PC-3 (cell line): ENCODE measurements around the gene PEA15. TPM values are rescaled to one million over a fixed set of nuclear protein-coding genes. Genes with fewer than 3 reads are reported as not detected.
A peak's percentile ranks its signal among the peaks of the same experiment; 100 is the strongest.

Experiments
- ATAC-seq: fragments of 200-7000 bp; cut with Tn5 transposase; 2 replicates; pipeline ENCODE4 v1.9.1; 2020; ENCODE audit warnings: mild to moderate bottlenecking, moderate library complexity
- BruUV-seq: library from RNA; stranded (reverse); fragments of 400-500 nt; replicated peaks from 2 replicates; lab custom pipeline; 2021; lab: Mats Ljungman, UMichigan
- CTCF ChIA-PET: fragments of 300-600 bp; sonication (Branson Sonifier 250); formaldehyde crosslinking; loops from one replicate; lab custom pipeline; 2022; ENCODE audit warnings: antibody characterized with exemption; lab: Charles Lee
- POLR2A ChIA-PET: fragments of 300-600 bp; sonication (Branson Sonifier 250); formaldehyde crosslinking; loops from one replicate; lab custom pipeline; 2022; ENCODE audit warnings: antibody characterized with exemption; ENCODE audit not compliant: unreplicated experiment; lab: Charles Lee
- DNase-seq: peaks from one replicate; pipeline ENCODE4 v3.0.0-alpha.2; 2015
- H2AFZ ChIP-seq: fragments of 300-600 bp; sonication (generic); 2 replicates; pipeline ENCODE4 v1.6.0; 2016; ENCODE audit warnings: antibody characterized with exemption, low read length
- H3F3A ChIP-seq: fragments of 300-600 bp; sonication (generic); one replicate; pipeline ENCODE4 v1.6.0; 2017; ENCODE audit warnings: antibody characterized with exemption, low read length, control low read depth, mild to moderate bottlenecking; ENCODE audit not compliant: unreplicated experiment
- H3K27ac ChIP-seq: fragments of 300-600 bp; sonication (generic); 2 replicates; pipeline ENCODE4 v1.5.1; 2016; ENCODE audit warnings: mild to moderate bottlenecking, low read length
- H3K27me3 ChIP-seq: fragments of 300-600 bp; sonication (generic); 2 replicates; pipeline ENCODE4 v1.6.1; 2016; ENCODE audit warnings: low read length, mixed read lengths
- H3K36me3 ChIP-seq: fragments of 300-600 bp; sonication (generic); 2 replicates; pipeline ENCODE4 v1.6.1; 2016; ENCODE audit warnings: low read depth, mixed run types, low read length, mixed read lengths
- H3K4me1 ChIP-seq: fragments of 300-600 bp; sonication (generic); 2 replicates; pipeline ENCODE4 v1.5.1; 2016; ENCODE audit warnings: low read length; ENCODE audit not compliant: insufficient read depth
- H3K4me2 ChIP-seq: fragments of 300-600 bp; sonication (generic); 2 replicates; pipeline ENCODE4 v1.6.0; 2016; ENCODE audit warnings: low read length
- H3K4me3 ChIP-seq: fragments of 300-600 bp; sonication (generic); 2 replicates; pipeline ENCODE4 v1.5.1; 2016; ENCODE audit warnings: mild to moderate bottlenecking, low read length, mixed read lengths
- H3K79me2 ChIP-seq: fragments of 300-600 bp; sonication (generic); 2 replicates; pipeline ENCODE4 v1.6.1; 2017; ENCODE audit warnings: low read length, mixed read lengths
- H3K9ac ChIP-seq: fragments of 300-600 bp; sonication (generic); 2 replicates; pipeline ENCODE4 v1.6.0; 2016; ENCODE audit warnings: mild to moderate bottlenecking, low read length
- H3K9me2 ChIP-seq: fragments of 300-600 bp; sonication (generic); replicated peaks from 2 replicates; pipeline ENCODE4 v1.6.1; 2016; ENCODE audit warnings: mixed run types, low read length, mixed read lengths
- H3K9me3 ChIP-seq: fragments of 300-600 bp; sonication (generic); 2 replicates; pipeline ENCODE4 v1.6.1; 2016; ENCODE audit warnings: low read length, mixed read lengths
- H4K20me1 ChIP-seq: fragments of 300-600 bp; sonication (generic); 2 replicates; pipeline ENCODE4 v1.6.1; 2016; ENCODE audit warnings: low read length, mixed read lengths
- CTCF ChIP-seq: fragments of 300-600 bp; sonication (generic); conservative IDR thresholded peaks from 2 replicates; pipeline ENCODE4 v1.5.1; 2017; ENCODE audit warnings: antibody characterized with exemption, low read depth, mild to moderate bottlenecking, low read length
- EZH2 ChIP-seq: fragments of 300-600 bp; sonication (generic); IDR thresholded peaks from one replicate; pipeline ENCODE4 v1.6.1; 2017; ENCODE audit warnings: antibody characterized with exemption, mild to moderate bottlenecking, low read length; ENCODE audit not compliant: unreplicated experiment
- EZH2phosphoT487 ChIP-seq: fragments of 300-600 bp; sonication (generic); IDR thresholded peaks from 2 replicates; pipeline ENCODE4 v1.6.1; 2018; ENCODE audit warnings: mild to moderate bottlenecking, antibody characterized with exemption, low read length, borderline replicate concordance
- intact Hi-C: fragments of 100-400 bp; cut with micrococcal nuclease; formaldehyde crosslinking; loops from 2 replicates; pipeline ENCODE4 v1.9.0; 2023
- total RNA-seq: library from RNA; depleted of rRNA; stranded (reverse); fragments of >200 nt; gene quantifications from 2 replicates; pipeline ENCODE4 v1.2.3, GENCODE V29; 2014

The PEA15 gene
- total RNA-seq, 1 experiment from 2014 or later, result 90.3 TPM

- no peak overlapping the region for H3K27ac ChIP-seq
- no peak for ATAC-seq
- H3K36me3 ChIP-seq, result no peaks in the 10 kb centered on the region
- no peaks in the 10 kb centered on the region for H3K9me3 ChIP-seq
- H4K20me1 ChIP-seq, result no peaks in the 10 kb centered on the region
- no peak overlapping the region for H3K4me3 ChIP-seq
- no peaks in the 10 kb centered on the region for H3K9me2 ChIP-seq
- no peaks in the 10 kb centered on the region for H3K27me3 ChIP-seq
- H3K79me2 ChIP-seq, result no peaks in the 10 kb centered on the region
- TF ChIP-seq EZH2 (no peak), EZH2phosphoT487 (no peak), CTCF (no peak)
- no peaks in the 10 kb centered on the region for H3F3A ChIP-seq
- POLR2A ChIA-PET, result no interaction called here
- peaks cover 11% of the 10 kb centered on the region for H3K4me1 ChIP-seq
- intact Hi-C loops, result no loop called here
- H3K9ac ChIP-seq, result no peak overlapping the region
- H2AFZ ChIP-seq, result no peak overlapping the region
- BruUV-seq, result no TSS peak
- DNase-seq, result peak; percentile 27
- CTCF ChIA-PET, result no interaction called here
- H3K4me2 ChIP-seq, result no peak overlapping the region
These were observed 33.8 kb upstream of the PEA15 start for GRCh38 chr1:160171354-160171753.

GRCh38 chr1:160171980-160172379 is 33.2 kb upstream of the PEA15 start:
- no peaks in the 10 kb centered on the region for H4K20me1 ChIP-seq
- H3F3A ChIP-seq, result no peaks in the 10 kb centered on the region
- no TSS peak for BruUV-seq
- H3K27ac ChIP-seq, result no peak overlapping the region
- H3K9ac ChIP-seq, result no peak overlapping the region
- POLR2A ChIA-PET, result no interaction called here
- CTCF ChIA-PET, result no interaction called here
- peaks cover 7% of the 10 kb centered on the region for H3K4me1 ChIP-seq
- no peak overlapping the region for H3K4me2 ChIP-seq
- TF ChIP-seq EZH2 (no peak), EZH2phosphoT487 (no peak), CTCF (no peak)
- H3K36me3 ChIP-seq, result no peaks in the 10 kb centered on the region
- no peaks in the 10 kb centered on the region for H3K79me2 ChIP-seq
- intact Hi-C loops, result no loop called here
- DNase-seq (no peak), ATAC-seq (no peak)
- no peaks in the 10 kb centered on the region for H3K9me2 ChIP-seq
- no peak overlapping the region for H3K4me3 ChIP-seq
- H3K9me3 ChIP-seq, result no peaks in the 10 kb centered on the region
- H3K27me3 ChIP-seq, result no peaks in the 10 kb centered on the region
- no peak overlapping the region for H2AFZ ChIP-seq

GRCh38 chr1:160177231-160177630 is 28.0 kb upstream of the PEA15 start:
- POLR2A ChIA-PET, result no interaction called here
- intact Hi-C loops, result no loop called here
- H3K4me1 ChIP-seq, result no peaks in the 10 kb centered on the region
- no peaks in the 10 kb centered on the region for H3K9me3 ChIP-seq
- no peaks in the 10 kb centered on the region for H3K36me3 ChIP-seq
- H3K27ac ChIP-seq, result no peak overlapping the region
- H3K9ac ChIP-seq, result no peak overlapping the region
- BruUV-seq, result no TSS peak
- no peaks in the 10 kb centered on the region for H3K27me3 ChIP-seq
- ATAC-seq (no peak), DNase-seq (no peak)
- CTCF ChIA-PET, result no interaction called here
- H3K9me2 ChIP-seq, result no peaks in the 10 kb centered on the region
- no peaks in the 10 kb centered on the region for H3K79me2 ChIP-seq
- TF ChIP-seq EZH2, result no peak
- H3F3A ChIP-seq, result no peaks in the 10 kb centered on the region
- H2AFZ ChIP-seq, result no peak overlapping the region
- H4K20me1 ChIP-seq, result no peaks in the 10 kb centered on the region
- no peak overlapping the region for H3K4me2 ChIP-seq
- no peak overlapping the region for H3K4me3 ChIP-seq
